GM19463 (cell line): ENCODE results near the gene C9orf43.
"Not testable (repeated sequence)": the region's sequence is repeated elsewhere in the genome, so short reads cannot be mapped to it uniquely, and the experiment has no call there.

Source experiments
- ATAC-seq: cut with Tn5 transposase; IDR thresholded peaks from one replicate; pipeline ENCODE4 v1.9.1; 2021; ENCODE audit warnings: mild to moderate bottlenecking, moderate library complexity; ENCODE audit not compliant: unreplicated experiment

The C9orf43 gene

DNA sequence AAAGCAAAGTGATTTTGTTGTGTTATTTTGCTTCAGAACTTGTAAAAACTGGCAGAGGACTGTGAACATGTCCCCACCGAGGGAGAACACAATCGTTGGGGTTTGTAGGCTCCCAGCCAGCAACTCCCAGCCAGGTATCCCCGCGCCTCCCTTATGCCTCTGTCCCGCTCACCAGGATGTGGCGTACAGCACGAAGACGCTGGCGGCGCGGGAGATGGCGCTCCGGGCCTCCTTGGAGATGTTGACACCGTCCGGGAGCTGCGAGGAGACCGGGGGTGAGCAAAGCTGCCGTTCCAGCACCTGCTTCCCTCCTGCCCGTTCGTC lies 702 bp upstream of the C9orf43 start:
- no peak for ATAC-seq

DNA sequence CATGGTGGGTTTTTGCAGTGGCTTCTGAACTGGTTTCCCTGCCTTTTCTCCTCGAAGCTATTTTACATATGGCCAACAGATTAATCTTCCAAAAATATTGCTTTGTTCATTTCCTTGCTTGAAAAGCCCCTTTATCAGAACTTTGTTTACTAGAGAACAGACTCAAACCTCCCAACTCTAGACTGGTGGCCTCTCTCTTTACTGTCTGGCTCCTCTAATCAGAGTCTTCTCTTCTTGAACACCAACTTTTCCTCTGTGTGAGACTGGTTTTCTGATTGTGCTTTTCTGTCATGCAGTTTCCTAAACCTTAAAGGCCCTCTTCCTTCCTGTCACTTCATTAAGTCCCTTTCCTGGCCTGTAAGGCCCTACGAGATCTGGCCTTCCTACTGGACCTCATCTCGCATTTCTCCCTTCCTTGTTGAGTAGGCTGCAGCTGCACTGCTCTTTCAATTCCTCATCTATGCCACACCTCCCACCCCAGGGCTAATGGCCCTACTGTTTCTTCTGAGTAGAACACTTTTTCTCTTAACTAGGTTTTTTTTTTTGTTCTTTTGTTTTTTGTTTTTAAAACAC lies 5.7 kb downstream of the C9orf43 start:
- ATAC-seq = peak; percentile 99

DNA sequence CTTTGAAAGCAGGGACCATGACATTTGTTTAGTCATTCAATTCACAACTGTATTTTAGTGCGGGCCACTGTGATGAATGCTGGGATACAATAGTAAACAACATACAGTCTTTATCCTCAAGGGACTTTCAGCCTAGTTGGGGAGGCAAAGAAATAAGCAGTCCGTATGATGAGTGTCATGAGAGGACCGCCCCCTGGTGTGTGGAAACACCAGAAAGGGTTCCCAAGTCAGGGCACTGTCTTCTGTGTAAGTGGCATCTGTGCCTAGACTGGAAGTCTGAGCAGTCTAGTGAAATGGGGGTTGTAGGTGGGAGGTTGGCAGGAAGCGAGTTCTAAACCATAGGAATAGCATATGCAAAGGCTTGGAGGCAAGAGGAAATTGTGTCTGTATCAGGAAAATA lies 6.8 kb downstream of the C9orf43 start:
- no peak for ATAC-seq

DNA sequence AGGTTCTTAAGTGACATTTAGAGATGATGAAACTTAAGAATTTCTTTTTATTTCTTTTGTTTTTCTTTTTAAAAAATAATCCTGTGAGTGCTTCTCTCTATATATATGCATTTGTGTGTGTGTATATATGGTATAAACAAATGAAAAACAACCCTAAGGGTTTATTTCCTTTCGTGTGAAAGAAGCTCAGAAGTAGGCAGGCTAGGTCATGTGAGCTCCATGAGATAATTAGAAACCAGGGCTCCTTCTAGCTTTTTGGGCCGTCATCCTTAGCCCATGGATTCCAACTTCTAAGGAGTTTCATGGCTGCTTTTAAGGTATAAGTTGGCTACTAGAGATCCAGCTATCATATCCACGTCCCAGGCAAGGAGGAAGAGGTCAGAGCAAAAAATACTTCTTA lies 11.2 kb downstream of the C9orf43 start:
- ATAC-seq = no peak

DNA sequence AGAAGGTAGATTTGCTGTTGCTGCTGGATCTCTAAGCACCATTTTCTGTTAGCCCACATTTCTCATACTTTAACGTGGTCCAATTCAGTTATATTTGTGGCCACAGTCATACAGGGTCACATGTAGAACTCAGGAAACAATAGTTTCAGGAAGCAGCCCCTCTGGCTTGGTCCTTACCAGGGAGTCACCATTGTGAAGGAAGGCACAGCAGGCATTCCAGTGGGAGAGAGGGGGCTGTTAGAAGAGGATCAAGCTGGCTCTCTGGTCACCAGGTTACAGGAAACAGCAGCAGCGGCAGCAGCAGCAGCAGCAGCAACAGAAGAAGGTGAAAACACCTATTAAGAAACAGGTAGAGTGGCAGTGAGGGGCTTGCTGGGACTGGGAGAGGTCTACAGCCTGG lies 14.5 kb downstream of the C9orf43 start:
- no peak for ATAC-seq

DNA sequence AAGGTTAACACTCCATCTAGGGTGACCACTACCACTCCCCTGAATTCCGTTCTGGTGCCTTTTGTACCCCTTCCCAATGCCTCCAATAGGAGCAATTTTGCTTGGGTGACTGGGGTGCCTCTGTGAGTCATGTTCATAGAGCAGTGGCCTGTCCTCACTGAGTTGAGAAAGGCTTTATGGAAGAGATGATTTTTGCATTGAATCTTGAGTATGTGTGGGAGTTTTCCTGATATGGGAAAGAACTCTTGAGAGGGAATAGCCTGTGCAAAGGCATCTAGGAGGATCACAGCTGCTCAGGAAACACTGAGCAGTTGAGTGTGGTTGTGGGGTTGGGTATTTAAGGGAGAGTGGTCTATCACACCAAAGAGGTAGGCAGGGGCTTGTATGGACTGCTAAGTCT lies 16.2 kb downstream of the C9orf43 start:
- ATAC-seq = no peak

DNA sequence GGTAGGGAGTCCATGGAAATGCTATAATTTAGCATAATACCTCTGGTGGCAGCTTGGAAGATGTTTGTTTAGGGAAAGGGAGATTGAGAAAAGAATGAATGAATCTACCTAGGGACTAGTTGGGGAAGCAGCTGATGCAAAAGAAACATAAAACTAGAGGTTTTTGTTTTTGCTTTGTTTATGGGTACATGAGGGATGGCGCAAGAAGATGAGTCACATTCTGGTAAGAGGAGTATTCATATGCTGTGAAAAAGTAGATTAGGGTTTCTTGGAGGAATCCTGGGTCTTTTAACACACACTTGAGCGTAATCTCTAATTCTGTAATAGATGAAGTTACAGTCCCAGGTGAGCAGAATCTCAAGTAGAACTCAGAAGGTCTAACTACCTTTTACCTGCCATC lies 17.1 kb downstream of the C9orf43 start:
- ATAC-seq = no peak

DNA sequence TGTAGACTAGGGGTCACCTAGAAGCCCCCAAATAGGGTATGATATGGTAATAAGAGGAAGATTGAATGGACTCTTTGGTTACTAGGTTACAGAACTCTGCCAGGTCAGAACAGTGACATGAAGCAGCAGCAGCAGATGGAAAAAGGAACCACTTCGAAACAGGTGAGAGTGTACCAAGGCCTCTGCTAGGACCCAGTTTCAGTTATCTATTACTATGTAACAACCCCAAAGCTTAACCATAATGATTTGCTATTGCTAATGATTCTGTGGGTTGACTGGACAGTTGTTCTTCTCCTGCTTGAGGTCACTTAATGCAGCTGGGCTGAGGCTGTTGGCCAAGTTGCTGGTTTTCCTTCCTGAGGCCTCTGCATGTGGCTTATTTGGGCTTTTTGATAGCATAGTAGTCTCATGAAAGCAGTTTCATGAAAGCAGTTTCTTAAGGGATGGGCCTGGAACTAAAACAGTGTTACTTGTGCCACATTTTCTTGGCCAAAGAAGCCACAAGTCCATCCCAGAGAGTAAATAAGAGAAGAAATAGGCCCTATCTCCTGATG lies 17.6 kb downstream of the C9orf43 start:
- ATAC-seq = no peak

DNA sequence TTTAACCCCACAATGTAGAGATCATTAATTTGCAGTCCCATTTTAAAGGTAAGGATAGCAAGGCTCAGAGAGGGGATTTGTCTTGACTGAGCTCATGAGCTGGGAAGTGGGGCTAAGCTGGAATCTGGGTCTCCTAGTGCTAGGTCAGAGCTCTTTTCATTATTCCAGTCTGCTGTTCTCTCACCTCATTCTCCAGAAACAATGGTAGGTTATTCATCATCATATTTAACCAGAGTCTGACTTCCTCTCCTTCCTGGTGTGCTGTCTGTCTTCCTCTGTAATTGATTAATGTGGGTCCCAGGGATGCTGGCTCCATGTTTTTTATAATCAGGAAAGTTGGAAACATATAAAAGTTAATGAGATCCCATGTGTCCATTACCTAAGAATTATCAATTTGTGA lies 20.6 kb downstream of the C9orf43 start:
- no peak for ATAC-seq

DNA sequence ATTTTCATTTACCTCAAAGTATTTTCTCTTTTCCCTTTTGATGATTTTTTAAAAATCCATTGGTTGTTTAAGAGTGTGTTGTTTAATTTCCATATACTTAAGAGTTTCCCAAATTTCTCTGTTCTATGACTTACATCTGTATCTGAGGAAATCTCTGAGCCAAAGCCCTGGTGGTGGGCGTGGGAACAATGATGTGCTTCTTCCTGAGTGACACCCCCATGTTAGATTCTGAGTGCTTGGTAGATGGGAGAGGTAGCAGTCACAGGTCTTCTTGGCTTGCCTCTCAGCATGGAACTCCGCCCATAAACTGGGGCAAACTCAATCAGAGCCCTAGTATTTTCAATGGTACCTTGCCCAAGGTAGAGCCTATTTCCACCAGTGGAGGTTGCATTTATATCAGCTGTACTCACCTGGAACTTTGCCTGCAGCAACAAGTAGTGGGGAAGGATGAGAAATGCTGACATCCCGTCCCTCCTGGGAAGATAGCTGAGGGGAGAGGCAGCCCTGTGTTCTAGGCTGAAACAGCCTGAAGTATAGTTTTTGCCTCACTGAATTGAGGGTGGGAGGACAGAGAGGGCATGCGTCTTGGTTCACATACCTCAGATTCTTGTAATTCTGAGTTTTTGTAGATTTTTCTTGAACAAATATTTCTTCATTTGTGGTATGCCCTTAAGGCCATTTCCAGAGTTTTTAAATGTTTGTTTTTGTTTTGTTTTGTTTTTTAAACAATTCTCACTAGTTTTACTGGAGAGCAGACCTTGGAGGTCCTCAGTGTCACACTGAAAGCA lies 26.4 kb downstream of the C9orf43 start:
- ATAC-seq = no peak

DNA sequence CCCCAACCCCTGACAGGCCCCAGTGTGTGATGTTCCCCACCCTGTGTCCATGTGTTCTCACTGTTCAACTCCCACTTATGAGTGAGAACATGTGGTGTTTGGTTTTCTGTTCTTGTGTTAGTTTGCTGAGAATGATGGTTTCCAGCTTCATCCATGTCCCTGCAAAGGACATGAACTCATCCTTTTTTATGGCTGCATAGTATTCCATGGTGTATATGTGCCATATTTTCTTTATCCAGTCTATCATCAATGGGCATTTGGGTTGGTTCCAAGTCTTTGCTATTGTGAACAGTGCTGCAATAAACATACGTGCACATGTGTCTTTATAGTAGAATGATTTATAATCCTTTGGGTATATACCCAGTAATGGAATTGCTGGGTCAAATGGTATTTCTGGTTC lies 27.2 kb downstream of the C9orf43 start:
- not testable (repeated sequence) for ATAC-seq

DNA sequence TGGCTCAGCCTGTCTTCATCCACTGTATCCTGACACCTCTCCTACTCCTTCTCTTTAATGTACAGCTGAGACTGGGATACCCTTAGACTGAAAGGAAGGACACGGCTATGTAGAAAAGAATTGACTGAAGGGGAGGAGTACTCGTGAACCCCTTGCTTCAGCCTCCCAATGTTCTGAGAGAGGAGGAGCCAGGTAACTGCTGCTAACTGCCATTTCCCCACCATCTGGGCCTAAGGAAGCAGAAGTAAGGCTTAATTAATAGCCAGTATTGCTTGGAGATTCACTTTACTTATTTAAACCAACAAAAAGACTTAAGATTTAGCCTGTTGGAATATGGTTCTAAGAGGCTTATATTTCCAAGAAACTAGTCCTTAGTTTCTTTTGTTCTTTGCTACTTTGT lies 34.2 kb downstream of the C9orf43 start:
- no peak for ATAC-seq

DNA sequence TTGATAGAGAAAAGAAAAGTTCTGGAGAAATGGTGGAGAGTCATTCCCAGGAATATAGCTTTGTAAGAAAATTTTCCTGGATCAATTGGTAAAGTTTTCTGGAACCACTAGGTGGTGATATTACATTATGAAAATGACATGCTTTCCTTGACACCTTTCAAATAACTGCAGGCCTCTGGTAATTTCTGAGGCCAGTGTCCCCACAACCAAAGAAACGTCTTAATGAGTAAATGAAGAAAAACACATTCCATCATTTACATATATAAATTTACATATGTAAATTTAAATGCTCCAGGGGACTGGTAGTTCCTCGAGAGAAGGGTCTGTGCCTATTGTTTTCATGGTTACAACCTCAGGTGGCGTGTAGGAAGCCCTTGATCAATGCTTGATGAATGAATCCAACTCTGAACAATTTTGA lies 35.8 kb downstream of the C9orf43 start:
- ATAC-seq = no peak

DNA sequence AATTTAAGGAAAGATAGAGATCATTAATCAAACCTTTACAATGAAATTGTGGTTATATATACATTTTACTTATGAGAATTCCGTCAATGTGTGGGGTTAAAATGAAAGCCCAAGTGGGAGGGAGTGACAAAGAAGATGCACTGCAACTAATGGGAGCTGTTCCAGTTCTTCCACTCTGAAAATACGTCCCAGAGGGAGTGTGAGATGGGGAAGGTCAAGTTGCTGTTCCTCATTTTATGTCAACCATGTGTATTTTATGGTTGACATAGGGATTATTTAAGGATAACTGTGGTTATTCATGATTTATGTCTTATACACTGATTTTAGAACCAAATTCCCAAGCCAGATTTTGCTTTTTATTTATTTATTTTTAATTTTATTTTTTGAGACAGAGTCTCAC lies 38.8 kb downstream of the C9orf43 start:
- ATAC-seq = no peak

DNA sequence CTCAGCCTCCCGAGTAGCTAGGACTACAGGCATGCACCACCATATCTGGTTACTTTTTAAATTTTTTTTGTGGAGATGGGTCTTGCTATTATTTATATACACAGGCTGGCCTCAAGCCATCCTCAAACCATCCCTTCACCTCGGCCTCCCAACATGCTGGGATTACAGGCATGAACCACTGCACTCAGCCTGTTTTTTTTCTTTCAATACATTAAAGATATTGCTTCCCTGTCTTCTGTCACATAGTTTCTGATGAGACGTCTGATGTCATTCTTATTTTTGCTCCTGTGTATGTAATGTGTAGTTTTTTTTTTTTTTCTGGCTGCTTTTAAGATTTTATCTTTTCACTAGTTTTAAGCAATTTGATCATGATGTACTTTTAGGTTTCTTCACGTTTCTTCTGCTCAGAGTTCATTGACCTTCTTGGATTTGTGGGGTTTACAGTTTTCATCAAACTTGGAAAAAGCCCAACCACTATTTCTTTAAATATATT lies 41.6 kb downstream of the C9orf43 start:
- no peak for ATAC-seq

DNA sequence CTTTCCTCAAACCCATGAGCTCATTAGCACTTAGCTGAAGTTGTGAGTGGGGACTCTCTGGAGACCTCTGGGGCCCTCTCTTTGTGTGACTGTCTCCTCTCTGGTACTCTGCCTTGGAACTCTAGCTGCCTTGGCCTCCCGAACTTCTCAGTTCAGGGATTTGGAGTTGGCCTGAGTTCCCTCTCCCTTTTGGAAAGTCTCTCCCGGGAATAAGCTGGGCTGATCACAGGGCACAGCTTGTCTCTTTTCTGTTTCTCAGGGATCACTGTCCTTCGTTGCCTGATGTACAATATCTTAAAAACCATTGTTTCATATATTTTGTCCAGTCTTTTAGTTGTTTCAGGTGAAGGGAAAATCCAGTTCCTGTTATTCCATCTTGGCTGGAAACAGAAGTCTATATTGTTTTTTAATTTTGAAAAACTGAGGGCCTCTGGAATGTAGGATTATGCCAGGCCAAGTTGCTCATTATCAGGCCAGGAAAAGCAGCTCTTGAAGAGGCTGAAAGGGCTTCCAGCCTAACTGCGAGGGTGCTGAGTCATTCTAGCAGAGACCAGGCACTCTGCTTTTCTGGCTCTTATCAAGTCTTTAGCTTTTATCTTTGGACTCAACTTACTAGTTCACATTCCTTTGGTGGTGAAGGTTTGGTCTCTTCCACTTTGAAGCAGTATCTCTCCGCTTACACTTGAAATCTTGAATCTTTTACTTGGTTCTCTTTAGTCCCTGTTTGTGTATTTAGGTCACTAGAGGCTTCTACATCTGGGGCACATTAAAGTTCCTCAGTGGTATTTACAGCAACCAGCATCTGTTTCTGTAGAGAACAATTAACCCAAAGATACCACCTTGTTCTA lies 44.6 kb downstream of the C9orf43 start:
- no peak for ATAC-seq

DNA sequence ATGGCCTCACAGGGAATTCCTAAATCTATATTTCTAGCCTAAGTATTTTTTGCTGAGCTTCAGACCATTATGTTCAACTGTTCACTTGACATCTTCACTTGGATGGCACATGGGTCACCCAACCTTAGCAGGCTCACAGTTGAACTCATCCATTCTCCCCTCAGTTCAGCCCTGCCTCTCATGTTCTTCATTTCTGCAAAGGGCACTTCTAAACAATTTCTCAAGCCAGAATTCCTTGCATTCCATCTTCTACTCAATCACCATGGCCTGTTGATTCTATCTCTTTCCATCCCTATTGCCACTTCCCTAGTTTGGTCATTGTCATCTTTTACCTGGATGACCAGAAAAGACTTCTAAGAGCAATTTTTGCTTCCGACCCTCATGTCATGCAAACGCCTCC lies 45.7 kb downstream of the C9orf43 start:
- ATAC-seq = no peak

DNA sequence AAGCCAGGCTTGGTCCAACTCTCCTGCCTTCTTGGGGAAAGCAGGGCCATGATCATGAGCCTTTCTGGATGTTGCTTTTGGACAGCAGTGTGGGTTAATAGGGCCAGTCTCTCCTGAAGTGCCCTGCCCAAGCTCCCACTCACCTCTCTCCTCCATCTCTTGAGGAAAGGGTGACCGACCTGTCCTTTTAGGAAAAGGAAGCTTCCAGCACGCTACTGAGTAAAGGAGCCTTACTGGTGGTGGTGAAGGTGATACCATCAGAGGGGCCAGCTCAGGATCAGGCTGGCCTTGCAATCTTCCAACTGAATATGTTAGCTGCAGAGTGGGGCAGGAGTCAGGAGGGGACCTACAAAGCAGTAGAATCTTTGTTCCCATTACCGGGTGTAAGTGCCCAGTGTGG lies 50.7 kb downstream of the C9orf43 start:
- ATAC-seq = no peak

DNA sequence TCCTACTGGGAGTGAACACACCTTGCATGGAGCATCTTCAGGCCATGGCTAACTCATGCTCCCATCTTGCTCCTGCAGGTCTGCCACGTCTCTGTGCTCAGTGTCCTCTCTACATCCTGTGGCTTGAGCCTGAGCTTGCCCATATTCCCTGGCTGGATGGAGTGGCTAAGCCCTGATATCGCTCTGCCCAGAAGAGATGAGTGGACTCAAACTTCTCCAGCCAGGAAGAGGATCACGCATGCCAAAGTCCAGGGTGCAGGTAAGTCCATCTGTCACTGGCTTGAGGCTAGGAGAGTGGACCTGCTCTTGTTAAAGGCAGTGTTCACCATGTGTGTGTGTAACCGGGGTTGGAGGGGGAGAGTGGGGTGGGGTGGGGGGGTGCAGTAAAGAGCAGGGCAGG lies 51.4 kb downstream of the C9orf43 start:
- ATAC-seq = no peak

DNA sequence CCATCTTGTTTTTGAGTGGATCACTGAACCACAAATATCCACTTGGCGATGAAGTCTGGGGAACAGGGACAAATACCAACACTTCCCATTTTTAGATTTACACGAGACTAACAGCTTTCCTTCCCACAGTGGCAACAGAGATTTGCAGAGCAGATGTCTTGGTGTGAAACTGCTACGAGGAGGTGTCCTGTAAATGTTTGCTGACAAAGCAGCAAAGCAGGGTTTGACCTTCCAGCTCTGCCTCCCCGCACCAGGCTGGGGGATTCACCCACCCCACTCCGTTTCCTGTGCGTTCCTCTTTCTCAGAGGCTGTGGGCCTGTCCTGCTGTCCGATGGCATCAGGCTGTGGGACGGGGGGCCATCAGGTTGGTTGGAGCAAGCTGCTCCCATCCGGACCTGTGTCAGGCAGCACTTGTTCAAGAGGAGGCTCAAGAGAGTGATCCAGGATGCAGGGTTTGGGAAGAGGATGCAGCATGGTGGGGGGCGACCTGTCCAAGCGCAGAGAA lies 52.3 kb downstream of the C9orf43 start:
- no peak for ATAC-seq
